HepG2 (cell line): ENCODE data around the gene CNNM2. TPM values are rescaled to one million over a fixed set of nuclear protein-coding genes. Genes with fewer than 3 reads are reported as not detected.
A peak's percentile ranks its signal among the peaks of the same experiment; 100 is the strongest.

Experiments used
- BATF2 ChIP-seq: sonication (generic); formaldehyde crosslinking; IDR thresholded peaks from 2 replicates; pipeline ENCODE4 v1.8.0; 2022; ENCODE audit warnings: mild to moderate bottlenecking, missing genetic modification reagents, moderate library complexity
- GATAD1 ChIP-seq: IDR thresholded peaks from 2 replicates; pipeline ENCODE4 v1.6.1; 2016; ENCODE audit warnings: missing genetic modification reagents, missing compliant biosample characterization
- IRF2 ChIP-seq: IDR thresholded peaks from 2 replicates; pipeline ENCODE4 v1.6.1; 2018; ENCODE audit warnings: missing genetic modification reagents, missing compliant biosample characterization
- JARID2 ChIP-seq: sonication (generic); formaldehyde crosslinking; IDR thresholded peaks from 2 replicates; pipeline ENCODE4 v1.8.1; 2023; ENCODE audit warnings: missing genetic modification reagents, inconsistent platforms; ENCODE audit not compliant: insufficient replicate concordance
- NBN ChIP-seq: fragments of 450-650 bp; conservative IDR thresholded peaks from 2 replicates; pipeline ENCODE4 v1.6.1; 2017
- NR2F1 ChIP-seq, 2 experiments: fragments of 450-650 bp in 1 of 2; formaldehyde crosslinking in 1 of 2; IDR thresholded peaks; 2 replicates each; pipeline versions ENCODE4 v1.5.0 to v1.6.1; 2016 to 2020; ENCODE audit warnings: mild to moderate bottlenecking in 1 of 2, missing compliant biosample characterization in 1 of 2, missing genetic modification reagents in 1 of 2, moderate library complexity in 1 of 2
- SAP130 ChIP-seq: IDR thresholded peaks from 2 replicates; pipeline ENCODE4 v1.6.1; 2016; ENCODE audit warnings: low read depth
- SRSF4 ChIP-seq: fragments of 200-400 bp; formaldehyde crosslinking; IDR thresholded peaks from one replicate; pipeline ENCODE4 v1.6.1; 2018; ENCODE audit warnings: mild to moderate bottlenecking, low read depth, low read length, moderate library complexity; ENCODE audit not compliant: poor library complexity, severe bottlenecking
- STAG1 ChIP-seq: sonication (generic); formaldehyde crosslinking; IDR thresholded peaks from 2 replicates; pipeline ENCODE4 v1.4.0; 2020; ENCODE audit warnings: missing genetic modification reagents
- TEAD3 ChIP-seq: optimal IDR thresholded peaks from 2 replicates; pipeline ENCODE3; 2016; ENCODE audit warnings: borderline replicate concordance
- XBP1 ChIP-seq: sonication (generic); formaldehyde crosslinking; IDR thresholded peaks from 2 replicates; pipeline ENCODE4 v1.5.0; 2020; ENCODE audit warnings: missing genetic modification reagents
- ZC3H13 ChIP-seq: sonication (generic); formaldehyde crosslinking; IDR thresholded peaks from 2 replicates; pipeline ENCODE4 v1.8.1; 2023; ENCODE audit warnings: mild to moderate bottlenecking, missing genetic modification reagents, moderate library complexity
- ZMYM3 ChIP-seq: sonication (generic); formaldehyde crosslinking; IDR thresholded peaks from 2 replicates; pipeline ENCODE4 v1.5.1; 2020; ENCODE audit warnings: mild to moderate bottlenecking, missing genetic modification reagents
- ZNF121 ChIP-seq: sonication (generic); formaldehyde crosslinking; IDR thresholded peaks from 2 replicates; pipeline ENCODE4 v1.5.0; 2020; ENCODE audit warnings: mild to moderate bottlenecking, missing genetic modification reagents
- ZNF232 ChIP-seq: sonication (generic); formaldehyde crosslinking; IDR thresholded peaks from 2 replicates; pipeline ENCODE4 v1.4.0; 2020; ENCODE audit warnings: missing genetic modification reagents, borderline replicate concordance
- ZNF678 ChIP-seq: sonication (generic); formaldehyde crosslinking; IDR thresholded peaks from 2 replicates; pipeline ENCODE4 v1.4.0; 2020; ENCODE audit warnings: mild to moderate bottlenecking, missing genetic modification reagents
- polyA plus RNA-seq, 8 experiments: library from polyadenylated mRNA; depleted of rRNA in 3 of 8; stranded (reverse) in 7 of 8; unstranded in 1 of 8; fragments of >200 nt; fragmentation: Illumina TruSeq in 4 of 8; extraction: Trizol in 4 of 8; gene quantifications; 2 replicates each; pipeline versions ENCODE4 v1.2.1 to v1.2.3, GENCODE V29; 2011 to 2016; ENCODE audit warnings: low read depth in 4 of 8, missing spikeins in 1 of 8, mixed read lengths in 1 of 8; ENCODE audit not compliant: insufficient read depth in 1 of 8
- total RNA-seq, 5 experiments: library from RNA; depleted of rRNA; stranded (reverse); fragments of >200 nt; fragmentation: Illumina TruSeq; extraction: Trizol; gene quantifications; 2 replicates each; pipeline ENCODE4 v1.2.3, GENCODE V29; 2016; ENCODE audit warnings: low read depth in 1 of 5
- TF ChIP-seq, protein P1 (sequence below): sonication (generic); formaldehyde crosslinking; IDR thresholded peaks from 2 replicates; pipeline ENCODE4 v1.4.0; 2020; ENCODE audit warnings: missing genetic modification reagents
- TF ChIP-seq, protein P2 (sequence below): sonication (generic); formaldehyde crosslinking; conservative IDR thresholded peaks from 2 replicates; pipeline ENCODE4 v1.4.0; 2020; ENCODE audit warnings: mild to moderate bottlenecking, missing genetic modification reagents, moderate library complexity
- TF ChIP-seq, protein P3 (sequence below): IDR thresholded peaks from 2 replicates; pipeline ENCODE4 v1.6.1; 2016
- TF ChIP-seq, protein P4 (sequence below): IDR thresholded peaks from 2 replicates; pipeline ENCODE4 v1.6.1; 2016; ENCODE audit warnings: missing compliant biosample characterization, missing genetic modification reagents, borderline replicate concordance

The CNNM2 gene
- total and polyA plus RNA-seq, 2 of the 13 experiments (the other 11 are each of a cell fraction or from before 2014, with no cell fraction given): 7.1 to 9.0 TPM

GRCh38 chr10:103007017-103007416 lies 88.9 kb downstream of the CNNM2 start (continued):
- TF ChIP-seq NR2F1 (CRISPR knock-in tag; IDR thresholded peaks at IDR 0.05): no peak
- TF ChIP-seq XBP1: no peak
- no peak for TF ChIP-seq ZNF232 (CRISPR knock-in tag)
- TF ChIP-seq IRF2 (CRISPR knock-in tag): no peak
- TF ChIP-seq SRSF4: no peak
- TF ChIP-seq ZNF678 (CRISPR knock-in tag): no peak
- no peak for TF ChIP-seq ZNF121 (CRISPR knock-in tag)
- TF ChIP-seq, protein P1, sequence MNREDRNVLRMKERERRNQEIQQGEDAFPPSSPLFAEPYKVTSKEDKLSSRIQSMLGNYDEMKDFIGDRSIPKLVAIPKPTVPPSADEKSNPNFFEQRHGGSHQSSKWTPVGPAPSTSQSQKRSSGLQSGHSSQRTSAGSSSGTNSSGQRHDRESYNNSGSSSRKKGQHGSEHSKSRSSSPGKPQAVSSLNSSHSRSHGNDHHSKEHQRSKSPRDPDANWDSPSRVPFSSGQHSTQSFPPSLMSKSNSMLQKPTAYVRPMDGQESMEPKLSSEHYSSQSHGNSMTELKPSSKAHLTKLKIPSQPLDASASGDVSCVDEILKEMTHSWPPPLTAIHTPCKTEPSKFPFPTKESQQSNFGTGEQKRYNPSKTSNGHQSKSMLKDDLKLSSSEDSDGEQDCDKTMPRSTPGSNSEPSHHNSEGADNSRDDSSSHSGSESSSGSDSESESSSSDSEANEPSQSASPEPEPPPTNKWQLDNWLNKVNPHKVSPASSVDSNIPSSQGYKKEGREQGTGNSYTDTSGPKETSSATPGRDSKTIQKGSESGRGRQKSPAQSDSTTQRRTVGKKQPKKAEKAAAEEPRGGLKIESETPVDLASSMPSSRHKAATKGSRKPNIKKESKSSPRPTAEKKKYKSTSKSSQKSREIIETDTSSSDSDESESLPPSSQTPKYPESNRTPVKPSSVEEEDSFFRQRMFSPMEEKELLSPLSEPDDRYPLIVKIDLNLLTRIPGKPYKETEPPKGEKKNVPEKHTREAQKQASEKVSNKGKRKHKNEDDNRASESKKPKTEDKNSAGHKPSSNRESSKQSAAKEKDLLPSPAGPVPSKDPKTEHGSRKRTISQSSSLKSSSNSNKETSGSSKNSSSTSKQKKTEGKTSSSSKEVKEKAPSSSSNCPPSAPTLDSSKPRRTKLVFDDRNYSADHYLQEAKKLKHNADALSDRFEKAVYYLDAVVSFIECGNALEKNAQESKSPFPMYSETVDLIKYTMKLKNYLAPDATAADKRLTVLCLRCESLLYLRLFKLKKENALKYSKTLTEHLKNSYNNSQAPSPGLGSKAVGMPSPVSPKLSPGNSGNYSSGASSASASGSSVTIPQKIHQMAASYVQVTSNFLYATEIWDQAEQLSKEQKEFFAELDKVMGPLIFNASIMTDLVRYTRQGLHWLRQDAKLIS (CRISPR knock-in tag): no peak
- TF ChIP-seq SAP130 (CRISPR knock-in tag): peak; percentile 32; the same call in 1 of the 2 replicates
- no peak for TF ChIP-seq NBN
- TF ChIP-seq TEAD3: peak; percentile 18
- no peak for TF ChIP-seq JARID2
- TF ChIP-seq BATF2 (CRISPR knock-in tag): no peak
- TF ChIP-seq, protein P2, sequence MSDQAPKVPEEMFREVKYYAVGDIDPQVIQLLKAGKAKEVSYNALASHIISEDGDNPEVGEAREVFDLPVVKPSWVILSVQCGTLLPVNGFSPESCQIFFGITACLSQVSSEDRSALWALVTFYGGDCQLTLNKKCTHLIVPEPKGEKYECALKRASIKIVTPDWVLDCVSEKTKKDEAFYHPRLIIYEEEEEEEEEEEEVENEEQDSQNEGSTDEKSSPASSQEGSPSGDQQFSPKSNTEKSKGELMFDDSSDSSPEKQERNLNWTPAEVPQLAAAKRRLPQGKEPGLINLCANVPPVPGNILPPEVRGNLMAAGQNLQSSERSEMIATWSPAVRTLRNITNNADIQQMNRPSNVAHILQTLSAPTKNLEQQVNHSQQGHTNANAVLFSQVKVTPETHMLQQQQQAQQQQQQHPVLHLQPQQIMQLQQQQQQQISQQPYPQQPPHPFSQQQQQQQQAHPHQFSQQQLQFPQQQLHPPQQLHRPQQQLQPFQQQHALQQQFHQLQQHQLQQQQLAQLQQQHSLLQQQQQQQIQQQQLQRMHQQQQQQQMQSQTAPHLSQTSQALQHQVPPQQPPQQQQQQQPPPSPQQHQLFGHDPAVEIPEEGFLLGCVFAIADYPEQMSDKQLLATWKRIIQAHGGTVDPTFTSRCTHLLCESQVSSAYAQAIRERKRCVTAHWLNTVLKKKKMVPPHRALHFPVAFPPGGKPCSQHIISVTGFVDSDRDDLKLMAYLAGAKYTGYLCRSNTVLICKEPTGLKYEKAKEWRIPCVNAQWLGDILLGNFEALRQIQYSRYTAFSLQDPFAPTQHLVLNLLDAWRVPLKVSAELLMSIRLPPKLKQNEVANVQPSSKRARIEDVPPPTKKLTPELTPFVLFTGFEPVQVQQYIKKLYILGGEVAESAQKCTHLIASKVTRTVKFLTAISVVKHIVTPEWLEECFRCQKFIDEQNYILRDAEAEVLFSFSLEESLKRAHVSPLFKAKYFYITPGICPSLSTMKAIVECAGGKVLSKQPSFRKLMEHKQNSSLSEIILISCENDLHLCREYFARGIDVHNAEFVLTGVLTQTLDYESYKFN (CRISPR knock-in tag): peak; percentile 66
- no peak for TF ChIP-seq ZMYM3 (CRISPR knock-in tag)
- TF ChIP-seq, protein P3, sequence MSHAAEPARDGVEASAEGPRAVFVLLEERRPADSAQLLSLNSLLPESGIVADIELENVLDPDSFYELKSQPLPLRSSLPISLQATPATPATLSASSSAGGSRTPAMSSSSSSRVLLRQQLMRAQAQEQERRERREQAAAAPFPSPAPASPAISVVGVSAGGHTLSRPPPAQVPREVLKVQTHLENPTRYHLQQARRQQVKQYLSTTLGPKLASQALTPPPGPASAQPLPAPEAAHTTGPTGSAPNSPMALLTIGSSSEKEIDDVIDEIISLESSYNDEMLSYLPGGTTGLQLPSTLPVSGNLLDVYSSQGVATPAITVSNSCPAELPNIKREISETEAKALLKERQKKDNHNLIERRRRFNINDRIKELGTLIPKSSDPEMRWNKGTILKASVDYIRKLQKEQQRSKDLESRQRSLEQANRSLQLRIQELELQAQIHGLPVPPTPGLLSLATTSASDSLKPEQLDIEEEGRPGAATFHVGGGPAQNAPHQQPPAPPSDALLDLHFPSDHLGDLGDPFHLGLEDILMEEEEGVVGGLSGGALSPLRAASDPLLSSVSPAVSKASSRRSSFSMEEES (CRISPR knock-in tag): peak; percentile 91
- no peak for TF ChIP-seq STAG1 (CRISPR knock-in tag)
- TF ChIP-seq, protein P4, sequence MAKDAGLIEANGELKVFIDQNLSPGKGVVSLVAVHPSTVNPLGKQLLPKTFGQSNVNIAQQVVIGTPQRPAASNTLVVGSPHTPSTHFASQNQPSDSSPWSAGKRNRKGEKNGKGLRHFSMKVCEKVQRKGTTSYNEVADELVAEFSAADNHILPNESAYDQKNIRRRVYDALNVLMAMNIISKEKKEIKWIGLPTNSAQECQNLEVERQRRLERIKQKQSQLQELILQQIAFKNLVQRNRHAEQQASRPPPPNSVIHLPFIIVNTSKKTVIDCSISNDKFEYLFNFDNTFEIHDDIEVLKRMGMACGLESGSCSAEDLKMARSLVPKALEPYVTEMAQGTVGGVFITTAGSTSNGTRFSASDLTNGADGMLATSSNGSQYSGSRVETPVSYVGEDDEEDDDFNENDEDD (CRISPR knock-in tag): no peak
- TF ChIP-seq GATAD1 (CRISPR knock-in tag): no peak
- TF ChIP-seq ZC3H13 (CRISPR knock-in tag): no peak
